ENCODE measurements around the gene HYAL3. TPM values are rescaled to one million over a fixed set of nuclear protein-coding genes. Genes with fewer than 3 reads are reported as not detected.

HYAL3 gene
- total RNA-seq, 4 donors from 2014 or later: 2.4 to 8.8 (median 4.0) TPM

DNA sequence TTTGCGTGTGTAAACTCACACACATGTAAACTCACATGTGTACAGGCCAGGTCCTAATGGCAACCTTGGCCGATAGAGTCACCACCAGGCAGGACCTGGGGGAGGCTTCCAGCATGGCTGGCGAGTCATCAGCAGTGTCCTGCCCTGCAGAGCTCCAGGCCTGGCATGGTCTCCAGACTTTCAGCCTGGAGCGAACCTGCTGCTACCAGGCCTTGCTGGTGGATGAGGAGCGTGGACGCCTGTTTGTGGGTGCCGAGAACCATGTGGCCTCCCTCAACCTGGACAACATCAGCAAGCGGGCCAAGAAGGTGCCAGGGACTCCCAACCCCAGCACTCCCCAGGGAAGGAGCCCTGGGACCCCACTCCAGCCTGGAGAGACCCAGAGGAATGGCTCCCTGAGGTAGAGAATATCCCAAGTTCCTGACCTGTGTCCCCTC is 29.2 kb downstream of the HYAL3 start:
- WGBS, 2 donors (ENCODE audit: low coverage in 1 of 2): no CpG with 5 or more reads among the region's 8 CpGs
- H3K4me1 ChIP-seq: peaks cover 0 to 97% (median 47%) of the 10 kb centered on the region in 3 donors

DNA sequence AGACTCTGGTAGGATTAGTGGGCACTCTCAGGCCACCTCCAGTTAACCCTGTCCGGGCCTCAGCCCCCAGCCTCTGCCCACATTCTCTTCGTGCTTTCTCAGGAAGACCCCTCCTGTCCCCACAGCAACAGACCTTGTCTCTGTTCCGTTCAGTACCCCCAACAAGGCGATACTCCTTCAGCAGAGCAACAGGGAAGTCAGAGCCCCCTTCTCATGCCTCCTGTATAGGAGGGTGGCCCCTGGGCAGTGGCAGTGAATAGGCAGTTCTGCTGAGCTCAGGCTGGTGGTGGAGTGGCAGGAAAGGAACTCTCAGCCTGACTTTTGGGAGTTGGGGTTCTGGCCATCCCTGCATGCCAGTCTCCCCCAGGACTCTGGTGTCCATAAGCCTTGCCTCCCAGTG is 29.7 kb downstream of the HYAL3 start:
- peaks cover 0 to under 1% of the 10 kb centered on the region in 2 donors for H3K36me3 ChIP-seq
- peaks cover 6% of the 10 kb centered on the region for H3K27me3 ChIP-seq
- H3K4me3 ChIP-seq: peak overlapping the region; percentile 7 to 68
- TF ChIP-seq POLR2AphosphoS5 (IDR thresholded peaks at IDR 0.05): no peak
- no CpG with 5 or more reads among the region's 4 CpGs for WGBS, 2 donors (ENCODE audit: low coverage in 1 of 2)
- no peak for ATAC-seq
- no peaks in the 10 kb centered on the region for H3K9me3 ChIP-seq
- H3K27ac ChIP-seq: peak overlapping the region; percentile 16 to 100 (median 96)
- peaks cover 0 to 97% (median 48%) of the 10 kb centered on the region in 3 donors for H3K4me1 ChIP-seq

More for the DNA sequence above, 29.2 kb downstream of the HYAL3 start:
- TF ChIP-seq EP300 (IDR thresholded peaks at IDR 0.05) (no peak), POLR2AphosphoS5 (IDR thresholded peaks at IDR 0.05) (no peak), POLR2A (IDR thresholded peaks at IDR 0.05) (no peak)
- TF ChIP-seq, protein P1, sequence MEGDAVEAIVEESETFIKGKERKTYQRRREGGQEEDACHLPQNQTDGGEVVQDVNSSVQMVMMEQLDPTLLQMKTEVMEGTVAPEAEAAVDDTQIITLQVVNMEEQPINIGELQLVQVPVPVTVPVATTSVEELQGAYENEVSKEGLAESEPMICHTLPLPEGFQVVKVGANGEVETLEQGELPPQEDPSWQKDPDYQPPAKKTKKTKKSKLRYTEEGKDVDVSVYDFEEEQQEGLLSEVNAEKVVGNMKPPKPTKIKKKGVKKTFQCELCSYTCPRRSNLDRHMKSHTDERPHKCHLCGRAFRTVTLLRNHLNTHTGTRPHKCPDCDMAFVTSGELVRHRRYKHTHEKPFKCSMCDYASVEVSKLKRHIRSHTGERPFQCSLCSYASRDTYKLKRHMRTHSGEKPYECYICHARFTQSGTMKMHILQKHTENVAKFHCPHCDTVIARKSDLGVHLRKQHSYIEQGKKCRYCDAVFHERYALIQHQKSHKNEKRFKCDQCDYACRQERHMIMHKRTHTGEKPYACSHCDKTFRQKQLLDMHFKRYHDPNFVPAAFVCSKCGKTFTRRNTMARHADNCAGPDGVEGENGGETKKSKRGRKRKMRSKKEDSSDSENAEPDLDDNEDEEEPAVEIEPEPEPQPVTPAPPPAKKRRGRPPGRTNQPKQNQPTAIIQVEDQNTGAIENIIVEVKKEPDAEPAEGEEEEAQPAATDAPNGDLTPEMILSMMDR (IDR thresholded peaks at IDR 0.05): no peak
- Histone ChIP-seq H3K27me3 (peaks cover 12% of the 10 kb centered on the region), H3K27ac (peak overlapping the region in 3 of 4 donors; percentile 95 to 100 (median 98)), H3K9me3 (no peaks in the 10 kb centered on the region), H3K4me3 (peak overlapping the region in 1 of 2 donors; percentile 68), H3K36me3 (peaks cover 0 to 6% of the 10 kb centered on the region in 2 donors)
- ATAC-seq: no peak

DNA sequence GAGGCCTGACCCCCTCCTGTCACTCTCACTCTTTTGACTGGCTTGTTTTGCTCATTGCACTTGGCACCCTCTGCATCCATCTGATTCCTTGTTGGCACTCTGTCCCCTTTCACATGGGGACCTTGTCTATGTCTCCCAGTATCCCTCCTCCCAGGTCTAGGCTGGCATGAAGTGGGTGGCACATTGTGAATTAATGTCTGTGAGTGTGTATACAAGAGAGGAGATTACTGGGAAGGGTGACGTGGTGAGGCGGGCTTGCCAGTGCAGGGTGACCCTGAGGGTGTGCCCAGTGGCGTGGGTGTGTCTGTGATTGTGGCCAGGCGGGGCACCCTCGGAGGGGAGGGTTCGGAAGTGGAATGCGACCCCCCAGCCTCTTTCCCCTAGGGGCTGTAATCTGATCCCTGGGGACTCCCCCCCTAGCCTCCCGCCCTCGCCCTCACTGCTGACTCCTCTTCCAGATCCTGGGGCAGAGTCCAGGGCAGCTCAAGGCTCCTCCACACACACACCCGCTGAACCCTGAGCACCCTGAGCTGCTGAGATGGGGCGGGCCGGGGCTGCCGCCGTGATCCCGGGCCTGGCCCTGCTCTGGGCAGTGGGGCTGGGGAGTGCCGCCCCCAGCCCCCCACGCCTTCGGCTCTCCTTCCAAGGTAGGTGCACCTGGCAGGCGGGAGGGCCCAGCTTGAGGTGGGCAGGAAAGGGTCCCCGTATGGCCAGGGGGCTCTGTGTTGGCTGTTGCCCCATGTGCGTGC is 30.3 kb downstream of the HYAL3 start, which contains the start of gene SEMA3B:
TSS of gene SEMA3B (plus strand) at position 445 of the 749 bp plus-strand sequence. CDS start at position 539, 94 bp downstream.
- H3K4me3 ChIP-seq: peak within 1 kb of the TSS; percentile 7 to 68
- peak; percentile 15 for ATAC-seq
- no peak for TF ChIP-seq POLR2A (IDR thresholded peaks at IDR 0.05)
- TF ChIP-seq POLR2AphosphoS5 (IDR thresholded peaks at IDR 0.05): peak; percentile 88
- peaks cover 0 to 97% (median 48%) of the 10 kb centered on the region in 3 donors for H3K4me1 ChIP-seq
- H3K36me3 ChIP-seq: no peaks in the 10 kb centered on the region
- H3K27me3 ChIP-seq: peaks cover 5% of the 10 kb centered on the region
- no peaks in the 10 kb centered on the region for H3K9me3 ChIP-seq
- H3K27ac ChIP-seq: peak within 1 kb of the TSS; percentile 95 to 100 (median 98)
- WGBS, 2 donors (ENCODE audit: low coverage in 1 of 2): 47% methylated on average over 7 of the region's 21 CpGs; no CpG with 5 or more reads in 1 of the 2 donors

DNA sequence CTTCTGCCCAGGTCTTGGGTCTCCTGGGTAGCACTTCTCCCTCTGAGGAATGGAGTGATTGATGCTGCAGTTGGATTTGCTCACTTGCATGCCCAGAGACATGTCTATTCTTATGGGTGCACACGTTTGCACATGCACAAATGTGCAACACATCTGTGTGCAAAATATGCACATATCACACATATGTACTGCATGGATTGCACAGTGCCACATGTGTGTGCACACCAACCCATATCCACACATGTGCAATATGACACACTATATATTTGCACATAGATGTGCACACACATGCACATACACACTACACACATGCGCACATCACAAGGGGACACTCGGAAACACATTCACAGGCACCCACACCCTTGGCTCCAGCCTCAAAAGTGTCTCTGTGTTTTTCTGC is 30.9 kb downstream of the HYAL3 start:
- H3K4me1 ChIP-seq: peaks cover 0 to 97% (median 44%) of the 10 kb centered on the region in 3 donors
- no peak for TF ChIP-seq POLR2AphosphoS5 (IDR thresholded peaks at IDR 0.05)
- no peak for TF ChIP-seq EP300 (IDR thresholded peaks at IDR 0.05)
- TF ChIP-seq, protein P1 (IDR thresholded peaks at IDR 0.05): no peak
- no peak for TF ChIP-seq POLR2A (IDR thresholded peaks at IDR 0.05)
- H3K4me3 ChIP-seq: peak overlapping the region in 1 of 2 donors; percentile 68
- H3K27me3 ChIP-seq: no peaks in the 10 kb centered on the region
- H3K9me3 ChIP-seq: no peaks in the 10 kb centered on the region
- no peaks in the 10 kb centered on the region for H3K36me3 ChIP-seq
- no peak for ATAC-seq
- WGBS, 2 donors (ENCODE audit: low coverage in 1 of 2): 20 to 40% methylated on average over 2 to 3 of the region's 3 CpGs
- H3K27ac ChIP-seq: peak overlapping the region in 3 of 4 donors; percentile 95 to 100 (median 98)

DNA sequence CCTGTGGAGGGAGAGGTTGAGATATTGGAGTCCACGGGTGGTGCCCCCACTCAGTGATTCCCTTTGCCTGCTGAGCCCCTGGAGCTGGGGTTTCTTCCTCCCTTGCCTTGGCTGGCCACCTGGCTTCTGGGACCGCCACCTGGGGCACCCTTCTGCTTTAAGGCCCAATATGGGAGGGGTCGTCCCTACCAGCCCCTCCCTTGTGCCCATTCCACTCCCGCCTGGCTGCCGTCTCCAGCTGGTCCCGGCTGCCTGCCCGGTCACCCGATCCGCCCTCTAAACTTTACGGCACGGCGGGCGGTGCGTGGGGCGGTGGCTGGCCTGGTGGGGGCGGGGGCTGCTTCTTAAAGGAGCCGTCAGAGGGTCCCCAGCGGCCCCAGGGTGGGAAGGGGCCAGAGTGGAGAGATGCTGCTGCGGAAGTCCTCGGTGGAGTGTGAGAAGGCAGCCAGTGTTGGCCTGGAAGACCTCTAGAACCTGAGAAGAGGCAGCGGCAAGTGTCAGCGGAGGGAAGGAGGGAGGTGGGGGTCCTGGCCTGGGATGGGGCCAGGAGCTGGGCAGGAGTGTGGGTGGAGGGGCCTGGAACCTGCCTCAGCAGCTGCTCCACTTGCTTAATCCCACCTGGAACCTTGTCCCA is 31.8 kb downstream of the HYAL3 start:
- peak overlapping the region; percentile 66 to 68 for H3K4me3 ChIP-seq
- peak overlapping the region; percentile 95 to 100 (median 98) for H3K27ac ChIP-seq
- peak; percentile 93 for TF ChIP-seq POLR2AphosphoS5 (IDR thresholded peaks at IDR 0.05)
- peak; percentile 68 to 75 for TF ChIP-seq POLR2A (IDR thresholded peaks at IDR 0.05)
- TF ChIP-seq EP300 (IDR thresholded peaks at IDR 0.05): no peak
- TF ChIP-seq, protein P1 (IDR thresholded peaks at IDR 0.05): peak in 1 of 4 experiments; percentile 20
- 0 to 5% methylated on average over 1 to 4 of the region's 22 CpGs for WGBS, 2 donors (ENCODE audit: low coverage in 1 of 2)
- H3K4me1 ChIP-seq: peaks cover 0 to 97% (median 40%) of the 10 kb centered on the region in 3 donors
- no peaks in the 10 kb centered on the region for H3K9me3 ChIP-seq
- H3K36me3 ChIP-seq: no peaks in the 10 kb centered on the region
- no peaks in the 10 kb centered on the region for H3K27me3 ChIP-seq
- ATAC-seq: peak; percentile 23

Data from gastroesophageal sphincter (tissue), 4 donors.